Heart left ventricle (tissue), 13 donors: Measurements from ENCODE around the gene PET117.

Source experiments
- CTCF ChIP-seq, 12 donors: fragments of 200-600 bp; sonication (generic) in 4 of 12; IDR thresholded peaks; one replicate each; pipeline versions ENCODE4 v1.5.0 to v1.8.0; 2018 to 2022; ENCODE audit warnings: antibody characterized with exemption in 12 of 12, mild to moderate bottlenecking in 5 of 12
- POLR2A ChIP-seq, 2 donors: fragments of 450-650 bp; IDR thresholded peaks; one replicate each; pipeline ENCODE4 v1.6.1; 2017; ENCODE audit warnings: antibody characterized with exemption in 2 of 2, mild to moderate bottlenecking in 2 of 2, moderate library complexity in 2 of 2
- donor health status: ischemic (EF 13 %, LVEDD 7.1; RV severe dilation, severe dysfunction).
- donor health status: DM: no; HTN: yes; CAD: no.
- donor health status: DM: no; HTN: no; CAD: no.
- donor health status: ischemic (EF 25% LVEDD 6.9; RV normal size, moderate dysfunction).
- donor health status: ischemic (EF 25% LVEDD 5.7; RV mildly dilated, moderate dysfunction).
- donor health status: ischemic (EF 35%, LVEDD 5.7; RV mildly dilated, moderate dysfunction).
- donor health status: nonischemic (EF 11% LVEDD 7.7; RV severe dilation, severe dysfunction).
- donor health status: DM: yes; HTN: yes; CAD: no.
- donor health status: PGD.
- donor health status: ischemic (EF 29% LVEDD 5.4; RV normal size, mild dysfunction).
- donor health status: nonischemic (EF 23%, LVEDD 6.1; RV moderate dilation, normal function).

- TF ChIP-seq CTCF (IDR thresholded peaks at IDR 0.05): no peak
- TF ChIP-seq POLR2A (IDR thresholded peaks at IDR 0.05): no peak
Measured at GRCh38 chr20:18165553-18165952, 27.9 kb downstream of the PET117 start.
